ENCODE measurements around the gene RAB36.

DNA sequence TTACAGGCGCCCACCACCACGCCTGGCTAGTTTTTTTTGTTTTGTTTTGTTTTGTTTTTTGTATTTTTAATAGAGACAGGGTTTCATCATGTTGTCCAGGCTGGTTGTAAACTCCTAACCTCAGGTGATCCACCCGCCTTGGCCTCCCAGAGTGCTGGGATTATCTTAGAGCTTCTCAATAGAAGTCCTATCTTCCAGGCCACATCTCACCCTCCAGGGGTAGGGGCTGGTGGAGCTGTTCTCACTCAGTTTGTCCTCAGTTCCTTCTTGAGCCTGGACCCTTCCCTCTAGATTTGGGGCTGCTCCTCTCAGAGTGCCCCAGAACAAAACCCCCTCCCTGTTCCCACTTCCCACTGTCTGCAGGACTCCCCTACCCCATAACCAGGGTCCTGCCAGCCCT, 66.3 kb downstream of the RAB36 start:
- TF ChIP-seq, protein P1, sequence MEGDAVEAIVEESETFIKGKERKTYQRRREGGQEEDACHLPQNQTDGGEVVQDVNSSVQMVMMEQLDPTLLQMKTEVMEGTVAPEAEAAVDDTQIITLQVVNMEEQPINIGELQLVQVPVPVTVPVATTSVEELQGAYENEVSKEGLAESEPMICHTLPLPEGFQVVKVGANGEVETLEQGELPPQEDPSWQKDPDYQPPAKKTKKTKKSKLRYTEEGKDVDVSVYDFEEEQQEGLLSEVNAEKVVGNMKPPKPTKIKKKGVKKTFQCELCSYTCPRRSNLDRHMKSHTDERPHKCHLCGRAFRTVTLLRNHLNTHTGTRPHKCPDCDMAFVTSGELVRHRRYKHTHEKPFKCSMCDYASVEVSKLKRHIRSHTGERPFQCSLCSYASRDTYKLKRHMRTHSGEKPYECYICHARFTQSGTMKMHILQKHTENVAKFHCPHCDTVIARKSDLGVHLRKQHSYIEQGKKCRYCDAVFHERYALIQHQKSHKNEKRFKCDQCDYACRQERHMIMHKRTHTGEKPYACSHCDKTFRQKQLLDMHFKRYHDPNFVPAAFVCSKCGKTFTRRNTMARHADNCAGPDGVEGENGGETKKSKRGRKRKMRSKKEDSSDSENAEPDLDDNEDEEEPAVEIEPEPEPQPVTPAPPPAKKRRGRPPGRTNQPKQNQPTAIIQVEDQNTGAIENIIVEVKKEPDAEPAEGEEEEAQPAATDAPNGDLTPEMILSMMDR (IDR thresholded peaks at IDR 0.05) = no peak
- TF ChIP-seq POLR2AphosphoS5 (IDR thresholded peaks at IDR 0.05) (no peak), POLR2A (IDR thresholded peaks at IDR 0.05) (no peak)
